GM19467 (cell line): ENCODE measurements around the gene DYNLRB1.

Experiments
- ATAC-seq: cut with Tn5 transposase; IDR thresholded peaks from one replicate; pipeline ENCODE4 v1.9.1; 2021; ENCODE audit warnings: mild to moderate bottlenecking, moderate library complexity; ENCODE audit not compliant: unreplicated experiment

The DYNLRB1 gene

GRCh38 chr20:34532756-34533155 is 16.5 kb downstream of the DYNLRB1 start:
- ATAC-seq, result no peak

GRCh38 chr20:34534391-34535165 is 18.4 kb downstream of the DYNLRB1 start:
- no peak for ATAC-seq

- no peak for ATAC-seq
Observed at GRCh38 chr20:34535301-34535840, 19.1 kb downstream of the DYNLRB1 start.

GRCh38 chr20:34535857-34536256 is 19.6 kb downstream of the DYNLRB1 start:
- no peak for ATAC-seq

GRCh38 chr20:34536798-34537394 is 20.7 kb downstream of the DYNLRB1 start:
- ATAC-seq, result no peak

GRCh38 chr20:34537651-34538050 is 21.4 kb downstream of the DYNLRB1 start:
- ATAC-seq, result no peak

- ATAC-seq, result no peak
Observed at GRCh38 chr20:34538671-34539123, 22.5 kb downstream of the DYNLRB1 start.

- ATAC-seq, result no peak
Observed at GRCh38 chr20:34539756-34540155, 23.5 kb downstream of the DYNLRB1 start.

- no peak for ATAC-seq
Observed at GRCh38 chr20:34540596-34541263, 24.5 kb downstream of the DYNLRB1 start.

- ATAC-seq, result no peak
Observed at GRCh38 chr20:34541264-34541901, 25.2 kb downstream of the DYNLRB1 start.

GRCh38 chr20:34541917-34542316 is 25.7 kb downstream of the DYNLRB1 start:
- ATAC-seq, result no peak

GRCh38 chr20:34542439-34542838 is 26.2 kb downstream of the DYNLRB1 start:
- ATAC-seq, result no peak

GRCh38 chr20:34543463-34544056 is 27.3 kb downstream of the DYNLRB1 start:
- ATAC-seq, result no peak

GRCh38 chr20:34544109-34544796 is 28.0 kb downstream of the DYNLRB1 start:
- no peak for ATAC-seq

- ATAC-seq, result no peak
Observed at GRCh38 chr20:34546751-34547181, 30.5 kb downstream of the DYNLRB1 start.

- no peak for ATAC-seq
Observed at GRCh38 chr20:34547844-34548613, 31.8 kb downstream of the DYNLRB1 start.

GRCh38 chr20:34549291-34549928 is 33.2 kb downstream of the DYNLRB1 start:
- ATAC-seq, result no peak

- ATAC-seq, result no peak
Observed at GRCh38 chr20:34549929-34550305, 33.7 kb downstream of the DYNLRB1 start.

GRCh38 chr20:34552569-34552968 is 36.3 kb downstream of the DYNLRB1 start:
- no peak for ATAC-seq
